Measurements from ENCODE around the gene TNFAIP8L1.

The TNFAIP8L1 gene

GRCh38 chr19:4660181-4660791 lies 21.0 kb downstream of the TNFAIP8L1 start:
- H3K36me3 ChIP-seq (ENCODE audit: control insufficient read depth, insufficient read depth, low read length): no peaks in the 10 kb centered on the region

GRCh38 chr19:4660993-4661392 lies 21.7 kb downstream of the TNFAIP8L1 start:
- no peak for TF ChIP-seq CTCF (IDR thresholded peaks at IDR 0.05)
- no peaks in the 10 kb centered on the region for H3K36me3 ChIP-seq (ENCODE audit: control insufficient read depth, insufficient read depth, low read length)
- no peak overlapping the region for H3K27ac ChIP-seq
- H3K9me3 ChIP-seq (ENCODE audit: control insufficient read depth, low read length): no peaks in the 10 kb centered on the region
- no peak overlapping the region for H3K4me3 ChIP-seq (ENCODE audit: low read depth, low read length)
- H3K4me1 ChIP-seq: no peaks in the 10 kb centered on the region
- no peak overlapping the region for H3K4me2 ChIP-seq (ENCODE audit: low read length)
- no peaks in the 10 kb centered on the region for H3K79me2 ChIP-seq
- no peak overlapping the region for H2AFZ ChIP-seq
- no peak overlapping the region for H3K9ac ChIP-seq
- no peaks in the 10 kb centered on the region for H3K27me3 ChIP-seq (ENCODE audit: control insufficient read depth, insufficient read depth, low read length)

More at GRCh38 chr19:4660181-4660791, 21.0 kb downstream of the TNFAIP8L1 start:
- TF ChIP-seq CTCF (IDR thresholded peaks at IDR 0.05): peak; percentile 20
- H3K4me3 ChIP-seq (ENCODE audit: low read depth, low read length): no peak overlapping the region
- no peaks in the 10 kb centered on the region for H3K79me2 ChIP-seq
- H3K9me3 ChIP-seq (ENCODE audit: control insufficient read depth, low read length): no peaks in the 10 kb centered on the region
- H3K9ac ChIP-seq: no peak overlapping the region
- H2AFZ ChIP-seq: no peak overlapping the region
- no peaks in the 10 kb centered on the region for H3K27me3 ChIP-seq (ENCODE audit: control insufficient read depth, insufficient read depth, low read length)
- no peak overlapping the region for H3K27ac ChIP-seq
- H3K4me2 ChIP-seq (ENCODE audit: low read length): no peak overlapping the region
- no peaks in the 10 kb centered on the region for H3K4me1 ChIP-seq

- no peaks in the 10 kb centered on the region for H3K9me3 ChIP-seq (ENCODE audit: control insufficient read depth, low read length)
- H3K36me3 ChIP-seq (ENCODE audit: control insufficient read depth, insufficient read depth, low read length): no peaks in the 10 kb centered on the region
- H2AFZ ChIP-seq: no peak overlapping the region
Measured at GRCh38 chr19:4662020-4662695, 22.8 kb downstream of the TNFAIP8L1 start.

GRCh38 chr19:4662812-4663211 lies 23.5 kb downstream of the TNFAIP8L1 start:
- H2AFZ ChIP-seq: no peak overlapping the region
- no peaks in the 10 kb centered on the region for H3K27me3 ChIP-seq (ENCODE audit: control insufficient read depth, insufficient read depth, low read length)
- H3K9me3 ChIP-seq (ENCODE audit: control insufficient read depth, low read length): no peaks in the 10 kb centered on the region
- no peaks in the 10 kb centered on the region for H3K79me2 ChIP-seq
- no peak for TF ChIP-seq CTCF (IDR thresholded peaks at IDR 0.05)
- H3K4me3 ChIP-seq (ENCODE audit: low read depth, low read length): no peak overlapping the region
- H3K27ac ChIP-seq: no peak overlapping the region
- no peaks in the 10 kb centered on the region for H3K36me3 ChIP-seq (ENCODE audit: control insufficient read depth, insufficient read depth, low read length)
- H3K4me1 ChIP-seq: no peaks in the 10 kb centered on the region
- H3K9ac ChIP-seq: no peak overlapping the region
- no peak overlapping the region for H3K4me2 ChIP-seq (ENCODE audit: low read length)

More at GRCh38 chr19:4662020-4662695, 22.8 kb downstream of the TNFAIP8L1 start:
- TF ChIP-seq CTCF (IDR thresholded peaks at IDR 0.05): no peak
- Histone ChIP-seq H3K27me3 (ENCODE audit: control insufficient read depth, insufficient read depth, low read length) (no peaks in the 10 kb centered on the region), H3K9ac (no peak overlapping the region), H3K4me1 (no peaks in the 10 kb centered on the region), H3K27ac (no peak overlapping the region), H3K4me2 (ENCODE audit: low read length) (no peak overlapping the region), H3K79me2 (no peaks in the 10 kb centered on the region), H3K4me3 (ENCODE audit: low read depth, low read length) (no peak overlapping the region)

GRCh38 chr19:4664642-4665041 lies 25.3 kb downstream of the TNFAIP8L1 start:
- H2AFZ ChIP-seq: no peak overlapping the region
- H3K27ac ChIP-seq: no peak overlapping the region
- H3K4me1 ChIP-seq: peaks cover 5% of the 10 kb centered on the region
- H3K27me3 ChIP-seq (ENCODE audit: control insufficient read depth, insufficient read depth, low read length): no peaks in the 10 kb centered on the region
- no peak for TF ChIP-seq CTCF (IDR thresholded peaks at IDR 0.05)
- H3K4me3 ChIP-seq (ENCODE audit: low read depth, low read length): no peak overlapping the region
- H3K9me3 ChIP-seq (ENCODE audit: control insufficient read depth, low read length): no peaks in the 10 kb centered on the region
- H3K9ac ChIP-seq: no peak overlapping the region
- H3K79me2 ChIP-seq: peaks cover 5% of the 10 kb centered on the region
- H3K36me3 ChIP-seq (ENCODE audit: control insufficient read depth, insufficient read depth, low read length): no peaks in the 10 kb centered on the region
- no peak overlapping the region for H3K4me2 ChIP-seq (ENCODE audit: low read length)
